ENCODE measurements around the gene ZNF658.
"Not testable (repeated sequence)": the region's sequence is repeated elsewhere in the genome, so short reads cannot be mapped to it uniquely, and the experiment has no call there.

GRCh38 chr9:66909560-66909959, 9.0 kb downstream of the ZNF658 start:
- TF ChIP-seq CTCF (IDR thresholded peaks at IDR 0.05); POLR2AphosphoS5 (IDR thresholded peaks at IDR 0.05; ENCODE audit: low read depth, low read length); SIN3A (IDR thresholded peaks at IDR 0.05; ENCODE audit: borderline replicate concordance, insufficient read depth, low read depth, low read length); REST (IDR thresholded peaks at IDR 0.05; ENCODE audit: insufficient read depth in 1 of 2, low read depth in 2 of 2, low read length in 1 of 2); TCF7L2 (IDR thresholded peaks at IDR 0.05; ENCODE audit: low read depth, low read length): not testable (repeated sequence)

Measured in Panc1 (cell line).